ENCODE data around the gene FRMD4B.

FRMD4B gene

DNA sequence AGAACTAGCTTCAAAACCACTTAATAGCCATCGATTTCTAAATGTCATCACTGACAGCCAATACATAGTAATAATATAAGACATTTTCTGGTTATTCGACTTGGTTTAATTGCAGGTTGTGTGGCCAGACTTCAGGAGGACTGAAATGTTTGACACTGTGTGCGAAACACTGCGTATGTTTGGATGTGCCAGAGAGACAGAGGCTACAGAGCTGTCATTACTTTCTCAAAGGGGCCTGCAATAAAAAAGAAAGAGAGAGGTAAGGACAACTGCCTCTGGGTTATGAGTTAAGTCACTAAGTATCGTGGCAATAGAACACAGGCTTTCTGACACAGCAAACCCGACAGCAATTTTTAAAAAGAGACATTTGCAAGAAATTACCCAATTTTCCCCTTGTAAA is 264.4 kb downstream of the FRMD4B start:
- no peaks in the 10 kb centered on the region for H3K9me3 ChIP-seq (ENCODE audit: insufficient read depth, low read depth, low read length)
- H3K27ac ChIP-seq (ENCODE audit: low read length): no peak overlapping the region
- no peak overlapping the region for H3K4me3 ChIP-seq (ENCODE audit: low read length)
- H3K36me3 ChIP-seq (ENCODE audit: insufficient read depth, low read depth, low read length): no peaks in the 10 kb centered on the region
- no peak overlapping the region for H3K9ac ChIP-seq (ENCODE audit: low read depth, low read length)
- no peaks in the 10 kb centered on the region for H3K27me3 ChIP-seq (ENCODE audit: insufficient read depth, low read length)
- H3K4me1 ChIP-seq (ENCODE audit: insufficient read depth, low read length): no peaks in the 10 kb centered on the region

DNA sequence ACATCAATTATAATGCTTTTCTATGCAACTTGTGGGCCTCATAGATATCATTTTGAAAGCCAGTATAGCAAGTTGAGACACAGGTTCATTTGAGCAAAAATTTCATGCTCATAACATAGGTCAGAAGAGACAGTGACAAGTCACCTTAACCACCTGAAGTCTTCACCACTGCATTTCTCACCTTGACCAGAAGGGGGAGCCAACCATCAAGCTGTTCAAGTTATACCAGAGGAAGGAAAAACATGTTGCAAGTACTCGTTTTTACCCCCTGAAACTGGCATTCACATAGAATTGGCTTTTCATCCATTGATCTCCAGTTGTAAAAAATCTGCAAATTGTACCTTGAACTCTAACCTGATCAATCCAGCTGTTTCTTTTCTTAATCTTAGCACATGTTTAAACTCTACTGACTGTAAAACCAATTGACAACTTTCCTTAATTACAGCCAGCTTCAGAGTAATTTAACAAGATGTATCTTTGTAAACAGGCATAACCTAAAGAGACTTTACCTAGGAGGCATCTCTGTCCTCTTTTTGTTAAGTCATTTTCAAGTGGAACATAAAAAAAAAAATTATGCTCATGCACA is 264.9 kb downstream of the FRMD4B start:
- no peaks in the 10 kb centered on the region for H3K36me3 ChIP-seq (ENCODE audit: insufficient read depth, low read depth, low read length)
- H3K27me3 ChIP-seq (ENCODE audit: insufficient read depth, low read length): no peaks in the 10 kb centered on the region
- no peak overlapping the region for H3K4me3 ChIP-seq (ENCODE audit: low read length)
- no peaks in the 10 kb centered on the region for H3K4me1 ChIP-seq (ENCODE audit: insufficient read depth, low read length)
- H3K9ac ChIP-seq (ENCODE audit: low read depth, low read length): no peak overlapping the region
- H3K27ac ChIP-seq (ENCODE audit: low read length): no peak overlapping the region
- no peaks in the 10 kb centered on the region for H3K9me3 ChIP-seq (ENCODE audit: insufficient read depth, low read depth, low read length)
